IMR-90 (cell line): ENCODE measurements around the gene YKT6. TPM values are rescaled to one million over a fixed set of nuclear protein-coding genes. Genes with fewer than 3 reads are reported as not detected.
"Not testable (repeated sequence)": the region's sequence is repeated elsewhere in the genome, so short reads cannot be mapped to it uniquely, and the experiment has no call there.

Experiments used
- ATAC-seq: fragments of 200-7000 bp; cut with Tn5 transposase; 2 replicates; pipeline ENCODE4 v1.9.1; 2020; ENCODE audit warnings: low read depth, mild to moderate bottlenecking, moderate library complexity
- BruUV-seq: library from RNA; stranded (reverse); fragments of 400-500 nt; replicated peaks from 2 replicates; lab custom pipeline; 2021; lab: Mats Ljungman, UMichigan
- CTCF ChIA-PET: fragments of 300-600 bp; formaldehyde crosslinking; extraction: SDS; loops from one replicate; lab custom pipeline; 2021; ENCODE audit warnings: antibody characterized with exemption; lab: Yijun Ruan, JAX
- POLR2A ChIA-PET: fragments of 300-600 bp; sonication (Branson Sonifier 250); formaldehyde crosslinking; loops from one replicate; lab custom pipeline; 2022; ENCODE audit warnings: antibody characterized with exemption; ENCODE audit not compliant: unreplicated experiment; lab: Charles Lee
- DNase-seq: peaks from one replicate; pipeline ENCODE4 v3.0.0; 2013
- H2AFZ ChIP-seq: replicated peaks from 2 replicates; pipeline ENCODE3; 2013; ENCODE audit warnings: low read length, mild to moderate bottlenecking; ENCODE audit not compliant: poor library complexity
- H2AK5ac ChIP-seq: 2 replicates; pipeline ENCODE4 v1.6.1; 2013; ENCODE audit warnings: low read depth, low read length, inconsistent platforms
- H2AK9ac ChIP-seq: replicated peaks from 2 replicates; pipeline ENCODE3; 2013; ENCODE audit warnings: mild to moderate bottlenecking, low read depth, low read length, moderate library complexity; ENCODE audit not compliant: poor library complexity
- H2BK120ac ChIP-seq: 2 replicates; pipeline ENCODE4 v1.6.1; 2013; ENCODE audit warnings: low read depth, low read length, inconsistent platforms
- H2BK15ac ChIP-seq: 3 replicates; pipeline ENCODE4 v1.6.1; 2013; ENCODE audit warnings: low read depth, low read length, inconsistent platforms
- H2BK20ac ChIP-seq: 2 replicates; pipeline ENCODE4 v1.6.1; 2013; ENCODE audit warnings: low read depth, mild to moderate bottlenecking, inconsistent platforms, low read length, moderate library complexity
- H2BK5ac ChIP-seq: 2 replicates; pipeline ENCODE4 v1.6.1; 2013; ENCODE audit warnings: mild to moderate bottlenecking, low read depth, low read length, inconsistent platforms; ENCODE audit not compliant: poor library complexity, severe bottlenecking
- H3K14ac ChIP-seq: replicated peaks from 2 replicates; pipeline ENCODE4 v1.6.1; 2013; ENCODE audit warnings: low read depth, low read length, inconsistent platforms
- H3K18ac ChIP-seq: 2 replicates; pipeline ENCODE4 v1.6.1; 2013; ENCODE audit warnings: low read depth, low read length, control low read depth
- H3K23ac ChIP-seq: 2 replicates; pipeline ENCODE4 v1.6.1; 2013; ENCODE audit warnings: low read depth, low read length, inconsistent platforms
- H3K27ac ChIP-seq: 2 replicates; pipeline ENCODE4 v1.5.1; 2013; ENCODE audit warnings: mild to moderate bottlenecking, control low read depth, low read length; ENCODE audit not compliant: insufficient read depth
- H3K27me3 ChIP-seq: 2 replicates; pipeline ENCODE4 v1.6.1; 2013; ENCODE audit warnings: low read length; ENCODE audit not compliant: control insufficient read depth, insufficient read depth
- H3K36me3 ChIP-seq: 2 replicates; pipeline ENCODE4 v1.6.1; 2013; ENCODE audit warnings: low read length, mixed read lengths; ENCODE audit not compliant: control insufficient read depth, insufficient read depth
- H3K4ac ChIP-seq: 2 replicates; pipeline ENCODE4 v1.6.1; 2013; ENCODE audit warnings: low read depth, low read length, inconsistent platforms
- H3K4me1 ChIP-seq: 2 replicates; pipeline ENCODE4 v1.6.1; 2013; ENCODE audit warnings: low read length, mixed read lengths; ENCODE audit not compliant: control insufficient read depth, insufficient read depth
- H3K4me2 ChIP-seq: 2 replicates; pipeline ENCODE4 v1.6.1; 2013; ENCODE audit warnings: low read depth, mild to moderate bottlenecking, control low read depth, low read length, moderate library complexity
- H3K4me3 ChIP-seq: 2 replicates; pipeline ENCODE4 v1.5.1; 2013; ENCODE audit warnings: low read depth, mild to moderate bottlenecking, control low read depth, low read length, moderate library complexity; ENCODE audit not compliant: insufficient read depth
- H3K56ac ChIP-seq: 2 replicates; pipeline ENCODE4 v1.6.1; 2013; ENCODE audit warnings: low read length, inconsistent platforms; ENCODE audit not compliant: insufficient read depth; ENCODE audit errors: extremely low read depth
- H3K79me1 ChIP-seq, 2 experiments: 2 replicates each; pipeline ENCODE4 v1.6.1; 2013; ENCODE audit warnings: low read length in 2 of 2, inconsistent platforms in 1 of 2, low read depth in 1 of 2
- H3K9ac ChIP-seq: 2 replicates; pipeline ENCODE4 v1.6.1; 2013; ENCODE audit warnings: low read depth, low read length, control low read depth
- H3K9me1 ChIP-seq: 2 replicates; pipeline ENCODE4 v1.6.1; 2013; ENCODE audit warnings: low read length, inconsistent platforms; ENCODE audit not compliant: insufficient read depth
- H3K9me3 ChIP-seq: 2 replicates; pipeline ENCODE4 v1.6.1; 2013; ENCODE audit warnings: low read length; ENCODE audit not compliant: control insufficient read depth, insufficient read depth
- H4K20me1 ChIP-seq: 2 replicates; pipeline ENCODE4 v1.6.1; 2013; ENCODE audit warnings: low read length, inconsistent platforms; ENCODE audit not compliant: insufficient read depth
- H4K5ac ChIP-seq: 2 replicates; pipeline ENCODE4 v1.6.1; 2013; ENCODE audit warnings: mild to moderate bottlenecking, low read depth, low read length, control low read depth
- H4K8ac ChIP-seq, 2 experiments: 2 replicates each; pipeline ENCODE4 v1.6.1; 2013; ENCODE audit warnings: low read depth in 2 of 2, low read length in 2 of 2, control low read depth in 1 of 2, inconsistent platforms in 1 of 2
- H4K91ac ChIP-seq: 2 replicates; pipeline ENCODE4 v1.6.1; 2013; ENCODE audit warnings: low read depth, low read length, inconsistent platforms; ENCODE audit not compliant: insufficient read depth
- WGBS, 2 experiments: methylation state at CpG; one replicate each; pipeline versions ENCODE4 v1.1.5 to v1.1.7; 2013; ENCODE audit warnings: missing lambda C conversion rate in 2 of 2; ENCODE audit not compliant: insufficient read length in 1 of 2; ENCODE audit errors: extremely low coverage in 2 of 2; 5-methylcytosine and 5-hydroxymethylcytosine counted together
- dilution Hi-C: fragments of 300-500 bp; cut with HindIII; formaldehyde crosslinking; loops from one replicate; pipeline ENCODE4 v1.14.3; 2018; ENCODE audit warnings: low sequenced_read_pairs; ENCODE audit not compliant: unreplicated experiment
- in situ Hi-C: fragments of 300-500 bp; cut with MboI; formaldehyde crosslinking; loops from 3 replicates; pipeline ENCODE4 v1.14.3; 2019; ENCODE audit warnings: low sequenced_read_pairs, inconsistent platforms, mixed read lengths
- intact Hi-C: fragments of 100-400 bp; cut with micrococcal nuclease; formaldehyde crosslinking; loops from 2 replicates; pipeline ENCODE4 v1.10.0; 2022
- polyA plus RNA-seq, 3 experiments: library from polyadenylated mRNA; depleted of rRNA; stranded (reverse); fragments of >200 nt; gene quantifications; 2 replicates each; pipeline ENCODE4 v1.2.3, GENCODE V29; 2012; ENCODE audit warnings: low replicate concordance in 1 of 3
- total RNA-seq: library from RNA; depleted of rRNA; stranded (reverse); fragments of >200 nt; gene quantifications from 2 replicates; pipeline ENCODE4 v1.2.3, GENCODE V29; 2012

Gene YKT6
- total and polyA plus RNA-seq, 2 of the 4 experiments (the other 2 are of a cell fraction) = 115 to 120 TPM

GRCh38 chr7:44200163-44200562 is 615 bp upstream of the YKT6 start:
- H2BK120ac ChIP-seq, H2BK15ac ChIP-seq, H3K27ac ChIP-seq, H4K5ac ChIP-seq, H2AK9ac ChIP-seq, H3K56ac ChIP-seq, H2AFZ ChIP-seq, H2AK5ac ChIP-seq, H3K36me3 ChIP-seq, H3K4ac ChIP-seq, H3K9ac ChIP-seq, H3K9me3 ChIP-seq, H3K18ac ChIP-seq, intact Hi-C loops, H3K27me3 ChIP-seq, H2BK5ac ChIP-seq, H3K14ac ChIP-seq, BruUV-seq, DNase-seq, H3K23ac ChIP-seq, in situ Hi-C loops, H3K4me1 ChIP-seq, dilution Hi-C loops, CTCF ChIA-PET, ATAC-seq, H2BK20ac ChIP-seq, H3K4me3 ChIP-seq, H3K9me1 ChIP-seq, H4K91ac ChIP-seq, H3K4me2 ChIP-seq, H4K8ac ChIP-seq: not testable (repeated sequence)
- Histone ChIP-seq H4K20me1 (peaks cover 31% of the 10 kb centered on the region), H3K79me1 (peaks cover 17 to 35% of the 10 kb centered on the region in 2 experiments)
- WGBS, 2 experiments = no CpG with 5 or more reads among the region's 3 CpGs
- POLR2A ChIA-PET = interaction anchor here (0.5 to 1.2 kb wide), 3 partner anchors 112 to 597 kb away, joined by 3 read pairs; no protein-coding TSS in a partner anchor
